GM19193 (cell line): ENCODE measurements around the gene VPS51.

Experiments used
- POLR2A ChIP-seq: IDR thresholded peaks from 4 replicates; pipeline ENCODE4 v1.6.1; 2011; ENCODE audit not compliant: insufficient read depth, insufficient read length; ENCODE audit errors: extremely low read depth

Gene VPS51

GRCh38 chr11:65118097-65118837 is 22.3 kb downstream of the VPS51 start:
- no peak for TF ChIP-seq POLR2A

GRCh38 chr11:65119670-65119995 is 23.6 kb downstream of the VPS51 start:
- TF ChIP-seq POLR2A: no peak

GRCh38 chr11:65120831-65121230 is 24.8 kb downstream of the VPS51 start:
- TF ChIP-seq POLR2A: no peak

- TF ChIP-seq POLR2A: no peak
Observed at GRCh38 chr11:65121447-65121864, 25.4 kb downstream of the VPS51 start.

GRCh38 chr11:65121865-65122696 is 26.1 kb downstream of the VPS51 start, which contains the start of the genes FAU and MRPL49:
Gene FAU, minus strand, starts transcription at chr11:65122134. Its CDS starts 321 bp downstream, at chr11:65121813.
Gene MRPL49, plus strand, starts transcription at chr11:65122321. Its CDS starts 26 bp downstream, at chr11:65122347.
- TF ChIP-seq POLR2A: peak; percentile 94

GRCh38 chr11:65124480-65125196 is 28.6 kb downstream of the VPS51 start:
- no peak for TF ChIP-seq POLR2A

- TF ChIP-seq POLR2A: no peak
Observed at GRCh38 chr11:65125197-65126056, 29.4 kb downstream of the VPS51 start.

GRCh38 chr11:65126624-65127274 is 30.7 kb downstream of the VPS51 start:
- peak; percentile 48 for TF ChIP-seq POLR2A

GRCh38 chr11:65127473-65128181 is 31.6 kb downstream of the VPS51 start:
- no peak for TF ChIP-seq POLR2A

GRCh38 chr11:65128182-65129145 is 32.5 kb downstream of the VPS51 start:
- TF ChIP-seq POLR2A: peak; percentile 52

- TF ChIP-seq POLR2A: no peak
Observed at GRCh38 chr11:65129649-65130441, 33.8 kb downstream of the VPS51 start.
